Measurements from ENCODE around the gene GLYR1.

- TF ChIP-seq CTCF (conservative IDR thresholded peaks at IDR 0.05; ENCODE audit: low read depth in 2 of 2) (no peak), POLR2AphosphoS5 (IDR thresholded peaks at IDR 0.05; ENCODE audit: low read depth) (no peak), EZH2 (IDR thresholded peaks at IDR 0.05; ENCODE audit: low read depth, unreplicated experiment) (no peak), REST (IDR thresholded peaks at IDR 0.05; ENCODE audit: unreplicated experiment) (no peak), ZNF331 (CRISPR knock-in tag; IDR thresholded peaks at IDR 0.05; ENCODE audit: low read depth) (no peak), ZNF114 (CRISPR knock-in tag; IDR thresholded peaks at IDR 0.05) (no peak), JUNB (IDR thresholded peaks at IDR 0.05; ENCODE audit: unreplicated experiment) (no peak), CREB1 (CRISPR knock-in tag; IDR thresholded peaks at IDR 0.05; ENCODE audit: low read depth) (no peak), EZH2phosphoT487 (IDR thresholded peaks at IDR 0.05; ENCODE audit: unreplicated experiment) (no peak), ETS1 (IDR thresholded peaks at IDR 0.05) (no peak)
Measured at GRCh38 chr16:4890686-4891085, 43.6 kb upstream of the GLYR1 start.

All from GM23338 (cell line).